Omental fat pad (tissue), 4 donors: ENCODE measurements around the gene FANCE. TPM values are rescaled to one million over a fixed set of nuclear protein-coding genes. Genes with fewer than 3 reads are reported as not detected.

Experiments
- ATAC-seq: fragments of 150-250 bp; one replicate; pipeline ENCODE4 v1.9.1; 2016; ENCODE audit warnings: mild to moderate bottlenecking, moderate library complexity; ENCODE audit not compliant: low FRiP score
- DNase-seq: peaks from one replicate; pipeline ENCODE4 v3.0.0-alpha.2; 2019; ENCODE audit warnings: low spot score
- CTCF ChIP-seq, 3 donors: fragments of 450-650 bp; IDR thresholded peaks; one replicate each; pipeline ENCODE4 v1.5.1; 2016 to 2017; ENCODE audit warnings: antibody characterized with exemption in 3 of 3, mild to moderate bottlenecking in 3 of 3, moderate library complexity in 2 of 3
- total RNA-seq, 4 donors: library from RNA; depleted of rRNA; stranded (reverse); fragments of >200 nt; gene quantifications; one replicate each; pipeline ENCODE4 v1.1.0, GENCODE V29; 2016

FANCE gene
- total RNA-seq, 4 donors from 2014 or later: 1.9 to 9.6 (median 5.4) TPM

DNA sequence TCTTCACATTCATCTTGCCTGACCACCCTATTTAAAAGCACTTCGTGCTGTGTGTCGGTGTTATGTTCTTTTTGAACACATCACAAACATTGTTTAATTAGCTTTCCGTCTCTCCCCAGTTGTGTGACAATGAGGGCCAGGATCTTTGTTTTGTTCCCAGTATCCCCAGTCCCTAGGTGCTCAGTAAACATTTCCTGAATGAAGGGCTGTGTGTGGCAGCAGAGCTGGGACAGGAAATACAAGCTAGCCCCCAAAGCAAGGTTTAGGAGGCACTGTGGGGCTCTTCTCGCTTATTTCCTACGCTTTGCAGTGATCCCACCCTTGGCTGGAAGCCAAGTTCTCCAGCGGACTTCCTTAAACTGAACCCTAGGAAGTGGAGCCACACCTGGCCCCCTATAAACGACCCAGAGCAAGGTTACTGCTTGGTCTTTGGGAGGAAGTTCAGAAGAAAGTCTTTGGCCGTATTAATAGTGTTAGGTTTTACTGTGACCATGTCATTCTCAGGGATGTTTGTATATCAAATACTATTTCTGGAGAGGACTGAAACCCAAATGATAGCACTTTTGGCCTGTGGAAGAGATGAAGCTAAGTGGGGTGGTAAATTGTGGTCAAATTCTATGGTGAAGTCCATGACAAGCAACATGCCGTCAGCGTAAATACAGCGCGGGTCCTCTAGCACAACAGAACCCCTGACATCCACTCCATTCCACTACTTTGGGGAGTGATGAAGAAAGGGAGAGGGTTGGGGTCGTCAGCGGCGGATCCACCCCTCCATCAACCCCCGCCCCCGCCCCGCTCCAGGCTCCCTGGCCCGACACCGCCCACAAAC, 570 bp upstream of the FANCE start:
- peak; percentile 2 for ATAC-seq
- no peak for DNase-seq
- TF ChIP-seq CTCF (IDR thresholded peaks at IDR 0.05): no peak

DNA sequence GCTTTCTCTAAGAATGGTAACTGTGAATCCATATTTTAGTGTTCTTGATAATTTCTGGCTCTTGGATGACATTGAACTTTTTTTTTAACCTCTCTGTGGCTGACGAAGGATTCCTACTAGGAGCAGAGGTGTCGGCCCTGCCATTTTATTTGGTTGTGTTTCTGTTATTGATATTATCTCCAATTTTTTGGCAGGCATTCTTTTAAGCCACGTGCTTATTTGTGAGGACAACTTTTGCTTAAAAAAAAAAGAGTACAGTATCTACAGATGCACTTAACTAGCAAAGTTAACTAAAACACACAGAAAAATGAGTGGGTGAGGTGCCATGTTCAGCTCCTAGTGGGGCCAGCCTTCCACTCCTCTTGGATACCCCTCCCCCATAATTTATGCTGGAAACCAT, 1.1 kb downstream of the FANCE start:
- no peak for ATAC-seq
- TF ChIP-seq CTCF (IDR thresholded peaks at IDR 0.05): no peak
- DNase-seq: no peak

GRCh38 chr6:35454391-35455110, 2.4 kb downstream of the FANCE start:
- TF ChIP-seq CTCF (IDR thresholded peaks at IDR 0.05): no peak
- DNase-seq (no peak), ATAC-seq (peak; percentile 13)

DNA sequence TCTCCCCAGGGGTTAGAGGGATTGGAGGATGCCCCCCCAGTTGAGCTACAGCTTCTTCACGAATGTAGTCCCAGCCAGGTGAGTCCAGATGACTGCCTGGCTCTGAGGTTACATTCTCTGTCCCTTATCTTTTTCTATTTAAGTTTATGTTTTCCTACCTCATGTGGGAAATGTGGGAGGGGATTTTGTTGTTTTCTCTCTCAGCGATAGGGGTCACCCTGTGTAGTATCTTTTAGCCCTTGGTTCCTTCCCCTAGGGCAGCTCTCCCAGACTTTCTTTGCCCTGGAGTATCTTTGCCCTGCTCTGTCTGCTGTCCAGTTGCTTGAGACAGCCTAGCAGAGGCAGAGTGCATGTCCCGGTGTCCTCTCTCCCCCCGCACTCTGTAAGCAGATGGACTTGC, 5.8 kb downstream of the FANCE start:
- ATAC-seq: no peak
- DNase-seq: no peak
- TF ChIP-seq CTCF (IDR thresholded peaks at IDR 0.05): no peak

GRCh38 chr6:35461270-35461669, 9.1 kb downstream of the FANCE start:
- ATAC-seq (no peak), DNase-seq (no peak)
- TF ChIP-seq CTCF (IDR thresholded peaks at IDR 0.05): no peak

- no peak for ATAC-seq
- TF ChIP-seq CTCF (IDR thresholded peaks at IDR 0.05): no peak
- DNase-seq: no peak
These were observed 11.2 kb downstream of the FANCE start for GRCh38 chr6:35463292-35463691.
